ENCODE results near the gene CSTF3. TPM values are rescaled to one million over a fixed set of nuclear protein-coding genes. Genes with fewer than 3 reads are reported as not detected.

The CSTF3 gene
- total and polyA plus RNA-seq, 9 of the 15 experiments (the other 6 are each of a cell fraction or from before 2014, with no cell fraction given), result 37.0 to 111 (median 61.0) TPM

- TF ChIP-seq, protein P1, sequence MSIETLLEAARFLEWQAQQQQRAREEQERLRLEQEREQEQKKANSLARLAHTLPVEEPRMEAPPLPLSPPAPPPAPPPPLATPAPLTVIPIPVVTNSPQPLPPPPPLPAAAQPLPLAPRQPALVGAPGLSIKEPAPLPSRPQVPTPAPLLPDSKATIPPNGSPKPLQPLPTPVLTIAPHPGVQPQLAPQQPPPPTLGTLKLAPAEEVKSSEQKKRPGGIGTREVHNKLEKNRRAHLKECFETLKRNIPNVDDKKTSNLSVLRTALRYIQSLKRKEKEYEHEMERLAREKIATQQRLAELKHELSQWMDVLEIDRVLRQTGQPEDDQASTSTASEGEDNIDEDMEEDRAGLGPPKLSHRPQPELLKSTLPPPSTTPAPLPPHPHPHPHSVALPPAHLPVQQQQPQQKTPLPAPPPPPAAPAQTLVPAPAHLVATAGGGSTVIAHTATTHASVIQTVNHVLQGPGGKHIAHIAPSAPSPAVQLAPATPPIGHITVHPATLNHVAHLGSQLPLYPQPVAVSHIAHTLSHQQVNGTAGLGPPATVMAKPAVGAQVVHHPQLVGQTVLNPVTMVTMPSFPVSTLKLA (conservative IDR thresholded peaks at IDR 0.05), result peak; percentile 60 to 68; a peak in 3 of 4 replicates
- TF ChIP-seq U2AF2 (optimal IDR thresholded peaks at IDR 0.05; ENCODE audit: low read depth, low read length) (no peak), ZNF184 (CRISPR knock-in tag; IDR thresholded peaks at IDR 0.05) (no peak), MEF2D (tag; conservative IDR thresholded peaks at IDR 0.05; ENCODE audit: low read depth) (no peak), ZNF175 (CRISPR knock-in tag; IDR thresholded peaks at IDR 0.05; ENCODE audit: low read depth) (0 out of 2 replicates have a peak, but pooled peaks have one; percentile 68), ELF1 (tag; IDR thresholded peaks at IDR 0.05) (peak; percentile 64), ZNF592 (IDR thresholded peaks at IDR 0.05) (no peak), MEF2A (IDR thresholded peaks at IDR 0.05; ENCODE audit: control insufficient read depth, low read depth, low read length) (no peak), ZBTB26 (CRISPR knock-in tag; IDR thresholded peaks at IDR 0.05) (no peak), ZKSCAN1 (IDR thresholded peaks at IDR 0.05; ENCODE audit: low read depth, low read length) (peak; percentile 89), CHD1 (IDR thresholded peaks at IDR 0.05; ENCODE audit: low read length) (no peak), HSF4 (CRISPR knock-in tag; IDR thresholded peaks at IDR 0.05; ENCODE audit: borderline replicate concordance) (no peak), TCF3 (CRISPR knock-in tag; IDR thresholded peaks at IDR 0.05) (no peak; the same call in 1 of the 2 replicates), HNRNPH1 (optimal IDR thresholded peaks at IDR 0.05; ENCODE audit: low read depth, low read length) (no peak), HIVEP1 (CRISPR knock-in tag; IDR thresholded peaks at IDR 0.05) (no peak), HMBOX1 (IDR thresholded peaks at IDR 0.05) (no peak)
- TF ChIP-seq, protein P2, sequence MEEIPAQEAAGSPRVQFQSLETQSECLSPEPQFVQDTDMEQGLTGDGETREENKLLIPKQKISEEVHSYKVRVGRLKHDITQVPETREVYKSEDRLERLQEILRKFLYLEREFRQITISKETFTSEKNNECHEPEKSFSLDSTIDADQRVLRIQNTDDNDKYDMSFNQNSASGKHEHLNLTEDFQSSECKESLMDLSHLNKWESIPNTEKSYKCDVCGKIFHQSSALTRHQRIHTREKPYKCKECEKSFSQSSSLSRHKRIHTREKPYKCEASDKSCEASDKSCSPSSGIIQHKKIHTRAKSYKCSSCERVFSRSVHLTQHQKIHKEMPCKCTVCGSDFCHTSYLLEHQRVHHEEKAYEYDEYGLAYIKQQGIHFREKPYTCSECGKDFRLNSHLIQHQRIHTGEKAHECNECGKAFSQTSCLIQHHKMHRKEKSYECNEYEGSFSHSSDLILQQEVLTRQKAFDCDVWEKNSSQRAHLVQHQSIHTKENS (CRISPR knock-in tag; IDR thresholded peaks at IDR 0.05), result no peak
Measured at GRCh38 chr11:33039274-33040032, 121.8 kb downstream of the CSTF3 start, which contains the start of gene TCP11L1 (continued).
